ENCODE results near the gene DUOXA2.
"Not testable (repeated sequence)": the region's sequence is repeated elsewhere in the genome, so short reads cannot be mapped to it uniquely, and the experiment has no call there.

Gene DUOXA2

GRCh38 chr15:45114076-45114750, at the start of gene DUOXA2, which contains the start of gene DUOX2:
Gene DUOXA2, plus strand, starts transcription at chr15:45114326. Its CDS starts 280 bp downstream, at chr15:45114606.
Gene DUOX2, minus strand, starts transcription at chr15:45114172. Its CDS starts 761 bp downstream, at chr15:45113411.
- no peak for DNase-seq

- DNase-seq, result no peak
These were observed 49.7 kb upstream of the DUOXA2 start for GRCh38 chr15:45064386-45064785.

DNA sequence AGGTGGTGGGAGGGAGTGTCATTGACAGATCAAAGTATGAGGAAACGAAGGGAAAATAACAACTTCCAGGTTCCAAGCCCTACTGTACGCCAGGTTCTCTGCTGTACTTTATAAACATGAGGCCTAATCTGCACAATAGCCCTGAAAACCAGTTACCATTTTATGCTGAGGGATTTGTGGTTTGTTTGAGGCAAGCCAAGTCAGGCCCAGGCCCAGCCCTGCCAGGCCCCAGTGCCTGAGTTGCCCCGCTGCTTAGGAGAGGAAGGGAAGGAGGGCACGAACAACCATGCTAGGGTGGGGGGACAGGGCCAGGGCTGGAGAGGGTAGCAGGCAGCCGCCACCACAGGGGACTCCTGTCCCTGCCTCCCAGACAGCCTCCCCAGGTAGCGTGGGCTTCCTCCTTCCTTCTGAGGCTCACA, 44.2 kb upstream of the DUOXA2 start:
- not testable (repeated sequence) for DNase-seq

- not testable (repeated sequence) for DNase-seq
These were observed 40.5 kb upstream of the DUOXA2 start for GRCh38 chr15:45073602-45074001.

GRCh38 chr15:45075440-45076320, 38.4 kb upstream of the DUOXA2 start:
- not testable (repeated sequence) for DNase-seq

DNA sequence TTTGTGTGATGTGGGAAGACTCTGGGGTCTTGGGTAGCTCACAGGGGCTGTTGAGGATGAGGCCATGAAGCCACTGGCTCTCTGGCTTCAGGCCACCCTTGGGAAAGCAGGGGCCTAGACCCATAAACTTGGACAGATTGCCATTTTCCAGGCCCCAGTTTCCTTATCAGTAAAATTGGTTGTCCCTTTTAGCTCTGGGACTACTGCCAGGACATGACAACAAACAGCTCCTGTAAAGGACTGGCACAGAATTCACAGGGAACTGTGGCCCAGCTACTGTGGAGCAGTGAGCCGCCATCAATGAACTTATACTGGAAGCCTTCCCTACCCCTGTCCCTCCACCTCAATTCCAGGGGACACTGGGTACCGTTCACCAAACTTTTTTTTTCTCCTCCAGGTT, 36.7 kb upstream of the DUOXA2 start:
- not testable (repeated sequence) for DNase-seq

DNA sequence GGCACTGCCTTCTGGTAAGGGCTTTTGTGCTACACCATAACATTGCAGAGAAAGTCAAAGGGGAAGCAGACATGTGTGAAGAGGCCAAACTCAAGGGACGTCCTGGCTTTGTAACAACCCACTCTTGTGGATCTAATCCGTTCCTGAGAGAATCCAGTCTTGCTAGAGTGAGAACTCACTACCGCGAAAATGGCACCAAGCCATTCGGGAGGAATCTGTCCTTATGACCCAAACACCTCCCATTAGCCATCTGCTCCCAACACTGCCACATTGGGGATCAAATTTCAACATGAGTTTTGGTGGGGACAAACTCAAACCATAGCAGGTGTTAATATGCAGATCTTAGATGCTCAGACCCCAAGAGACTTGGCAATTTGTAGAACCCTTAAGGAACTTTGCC, 34.9 kb upstream of the DUOXA2 start:
- DNase-seq, result not testable (repeated sequence)

GRCh38 chr15:45079628-45080246, 34.4 kb upstream of the DUOXA2 start:
- DNase-seq, result not testable (repeated sequence)

GRCh38 chr15:45080593-45080992, 33.5 kb upstream of the DUOXA2 start:
- DNase-seq, result not testable (repeated sequence)

- not testable (repeated sequence) for DNase-seq
These were observed 31.7 kb upstream of the DUOXA2 start for GRCh38 chr15:45082412-45082811.

GRCh38 chr15:45083223-45083622, 30.9 kb upstream of the DUOXA2 start:
- no peak for DNase-seq

DNA sequence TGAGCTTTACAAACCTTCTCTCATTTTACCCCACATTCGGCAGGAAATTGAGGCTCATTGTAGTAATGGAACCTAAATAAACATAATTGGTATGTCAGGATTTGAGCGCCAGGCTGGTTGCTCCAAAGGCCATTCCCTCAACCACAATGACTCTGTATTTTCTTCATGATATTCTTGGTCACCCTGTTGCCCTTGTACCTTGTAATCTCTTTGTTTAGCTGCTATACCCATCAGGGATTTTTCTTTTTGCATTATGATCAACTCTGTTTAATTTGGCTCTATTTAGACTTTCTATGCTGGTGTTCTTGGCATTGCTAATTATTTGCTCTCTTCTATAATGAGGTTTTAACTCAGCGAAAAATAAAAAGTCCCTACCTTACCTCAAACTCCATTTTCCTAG, 30.0 kb upstream of the DUOXA2 start:
- no peak for DNase-seq

DNA sequence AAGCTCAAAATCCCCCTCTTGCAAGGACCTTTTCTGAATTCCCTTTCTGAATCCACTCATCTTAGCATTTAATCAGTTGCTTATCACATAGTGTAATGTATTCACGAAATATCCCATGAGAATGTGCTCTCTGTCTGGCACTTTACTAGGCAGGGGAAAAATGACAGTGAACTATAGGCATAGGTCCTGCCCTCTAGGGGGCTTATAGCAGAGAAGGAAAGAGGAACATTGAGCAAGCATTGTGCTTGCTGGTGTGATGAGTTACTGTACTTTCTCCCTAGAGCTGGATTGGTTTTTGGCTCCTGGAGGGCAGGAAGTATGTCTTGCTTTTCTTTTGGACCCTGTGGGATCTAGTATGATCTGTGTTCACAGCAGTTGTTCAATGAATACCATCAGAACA, 26.6 kb upstream of the DUOXA2 start:
- no peak for DNase-seq

GRCh38 chr15:45088801-45089711, 25.1 kb upstream of the DUOXA2 start:
- no peak for DNase-seq

DNA sequence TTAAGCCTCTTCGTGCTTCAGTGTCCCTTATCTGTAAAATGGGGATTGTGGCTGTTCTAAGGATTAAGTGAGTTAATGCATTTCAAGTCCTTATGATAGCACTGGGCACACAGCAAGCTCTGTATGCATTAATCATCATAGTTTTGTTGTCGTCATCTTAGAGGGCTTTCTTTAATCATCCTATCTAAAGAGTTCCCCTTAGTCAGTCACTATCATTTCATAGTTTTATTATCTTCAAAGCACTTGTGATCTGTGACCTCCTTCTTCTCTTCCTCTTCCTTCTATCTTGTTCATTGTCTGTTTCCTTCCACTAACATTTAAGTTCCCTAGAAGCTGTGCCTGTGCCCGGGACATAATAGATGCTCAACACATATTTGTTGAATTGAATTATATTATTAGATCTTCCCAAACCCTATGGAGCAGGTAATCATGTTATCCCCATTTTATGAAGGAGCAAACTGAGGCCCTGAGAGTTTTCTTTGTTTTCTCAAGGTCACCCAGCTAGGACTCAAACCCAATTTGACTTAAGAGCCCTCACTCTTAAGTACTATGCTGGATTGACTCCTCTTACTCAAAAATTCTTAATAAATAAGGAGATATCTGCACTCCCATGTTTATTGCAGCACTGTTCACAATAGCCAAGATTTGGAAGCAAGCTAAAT, 24.3 kb upstream of the DUOXA2 start:
- DNase-seq, result no peak

GRCh38 chr15:45091161-45091560, 23.0 kb upstream of the DUOXA2 start:
- DNase-seq, result no peak

- no peak for DNase-seq
These were observed 22.6 kb upstream of the DUOXA2 start for GRCh38 chr15:45091576-45091975.

- no peak for DNase-seq
These were observed 21.1 kb upstream of the DUOXA2 start for GRCh38 chr15:45093013-45093412.

GRCh38 chr15:45093622-45094357, 20.3 kb upstream of the DUOXA2 start:
- DNase-seq, result no peak

DNA sequence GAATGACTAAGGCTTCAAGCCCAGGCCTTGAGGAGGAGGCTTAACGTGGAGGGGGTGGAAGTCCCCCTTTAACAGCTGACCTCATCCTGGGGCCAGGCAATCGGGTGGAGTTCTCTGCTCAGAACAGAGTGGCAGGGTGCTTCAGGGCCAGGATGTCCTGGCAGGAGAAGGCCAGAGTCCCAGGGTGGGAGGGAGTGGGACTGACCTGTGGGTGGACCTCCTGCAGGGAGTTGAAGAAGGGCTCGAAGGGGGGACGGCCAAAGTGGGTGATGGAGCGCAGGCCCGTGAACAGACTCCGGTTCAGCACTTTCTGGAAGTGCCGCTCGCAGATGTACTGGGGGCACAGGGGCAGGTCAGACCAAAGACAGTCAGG, 19.8 kb upstream of the DUOXA2 start:
- DNase-seq, result no peak

GRCh38 chr15:45095661-45096060, 18.5 kb upstream of the DUOXA2 start:
- DNase-seq, result no peak
